Measurements from ENCODE around the gene ANKRA2. TPM values are rescaled to one million over a fixed set of nuclear protein-coding genes. Genes with fewer than 3 reads are reported as not detected.

ANKRA2 gene
- total RNA-seq (2012; rRNA removed) (10.8 and 11.7 TPM in 2 replicates), polyA plus RNA-seq (2012; rRNA removed) (11.7 and 12.5 TPM in 2 replicates), Bru-seq, nascent RNA (percentile 57 among the genes with signal in this experiment), BruChase-seq, experiment 1, labeled RNA remaining after a 6-hour chase (percentile 65 among the genes with signal in this experiment), BruChase-seq, experiment 2, labeled RNA remaining after a 2-hour chase (percentile 65 among the genes with signal in this experiment)
- 5.8 and 5.9 TPM in 2 replicates for polyA plus RNA-seq (2012; cell fraction: cytosol; rRNA removed)
- polyA plus RNA-seq (2012; cell fraction: nucleus; rRNA removed; ENCODE audit: low replicate concordance) = 9.0 and 29.1 TPM in 2 replicates
- long read RNA-seq, transcript ANKRA2-201 (9 exons, 2,063 nt) = major isoform, 22 of 34 reads
- long read RNA-seq, partial matches to known transcripts = 2 of 34 reads
- long read RNA-seq, other reads (novel, unspliced or antisense) = 9 of 34 reads

DNA sequence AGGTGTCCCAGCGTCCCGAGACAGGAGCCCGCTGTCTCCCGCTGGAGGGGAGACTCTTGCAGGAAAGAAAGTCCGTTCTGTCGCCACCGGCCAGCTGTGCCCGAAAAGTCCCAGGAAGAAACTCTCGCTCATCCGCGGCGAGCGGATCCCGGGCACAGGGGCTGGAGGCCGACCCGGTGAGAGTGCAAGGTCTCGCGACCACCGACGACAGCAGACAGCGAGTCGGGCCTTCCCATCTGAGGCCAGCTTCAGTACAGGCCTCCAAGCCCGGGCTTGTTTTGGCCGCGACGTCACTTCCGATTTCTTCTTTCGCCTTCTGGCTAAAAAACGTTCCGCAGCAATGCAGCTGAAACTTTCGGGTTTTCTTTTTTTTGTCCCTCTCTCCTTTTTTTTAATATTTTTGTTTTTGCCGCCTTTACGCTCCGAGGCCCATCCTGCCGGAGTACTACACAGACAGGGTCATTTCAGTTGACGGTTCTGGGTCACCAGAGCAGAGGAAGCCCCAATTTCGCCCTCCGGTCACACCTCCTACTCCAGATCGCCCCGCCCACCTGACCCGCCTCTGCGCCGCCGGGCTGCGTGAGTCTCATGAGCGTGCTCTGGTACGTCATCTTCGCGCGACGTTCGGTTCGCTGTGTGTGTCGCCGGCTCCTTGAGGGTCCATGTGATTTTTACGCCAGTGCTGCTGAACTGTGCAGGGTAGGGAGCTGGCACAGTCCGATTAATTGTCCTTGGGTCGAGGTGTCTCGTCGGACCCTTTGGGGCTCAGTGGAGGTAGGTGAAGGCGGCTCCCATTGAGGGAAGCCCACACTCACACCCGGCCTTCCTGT is at the start of gene ANKRA2, which contains the start of gene UTP15:
ANKRA2 (minus strand) TSS at position 501 of the 830 bp plus-strand sequence. CDS start 2,758 bp downstream, outside the sequence.
UTP15 (plus strand) TSS at position 605 of the 830 bp plus-strand sequence. CDS start 1,602 bp downstream, outside the sequence.
- H3K79me1 ChIP-seq (ENCODE audit: low read depth in 1 of 2, low read length in 2 of 2) = peaks cover 18 to 34% of the 10 kb centered on the region in 2 experiments
- TF ChIP-seq SMC3 (IDR thresholded peaks at IDR 0.05; ENCODE audit: low read depth, low read length) (no peak), USF2 (IDR thresholded peaks at IDR 0.05; ENCODE audit: low read depth, low read length) (peak; percentile 87), POLR2A (IDR thresholded peaks at IDR 0.05; ENCODE audit: low read depth, low read length) (peak; percentile 69; the same call in 1 of the 2 replicates), BHLHE40 (IDR thresholded peaks at IDR 0.05; ENCODE audit: low read depth, low read length) (peak; percentile 70), RAD21 (IDR thresholded peaks at IDR 0.05; ENCODE audit: low read length) (no peak), NFE2L2 (IDR thresholded peaks at IDR 0.05; ENCODE audit: low read depth, low read length) (no peak), MAFK (IDR thresholded peaks at IDR 0.05; ENCODE audit: low read depth, low read length) (no peak), MXI1 (IDR thresholded peaks at IDR 0.05; ENCODE audit: borderline replicate concordance, low read depth, low read length) (peak; percentile 99), MAZ (IDR thresholded peaks at IDR 0.05; ENCODE audit: borderline replicate concordance, low read depth, low read length) (peak; percentile 68; the same call in 1 of the 2 replicates)
- H3K4me2 ChIP-seq (ENCODE audit: low read depth, low read length) = peak within 1 kb of the TSS; percentile 100
- peak within 1 kb of the TSS; percentile 92 for H3K9ac ChIP-seq (ENCODE audit: low read depth, low read length)
- H3K23ac ChIP-seq (ENCODE audit: low read depth, low read length) = peak within 1 kb of the TSS; percentile 37; the same call in 1 of the 2 replicates
- peak within 1 kb of the TSS; percentile 84 for H3K4me3 ChIP-seq (ENCODE audit: insufficient read depth, low read depth, low read length)
- peak within 1 kb of the TSS; percentile 30 for H3K18ac ChIP-seq (ENCODE audit: low read depth, low read length)
- peak within 1 kb of the TSS; percentile 26; the same call in 1 of the 2 replicates for H2BK120ac ChIP-seq (ENCODE audit: low read depth, low read length)
- ATAC-seq (ENCODE audit: low read depth) (peak; percentile 99), DNase-seq (peak; percentile 98)
- H2AK9ac ChIP-seq (replicated peaks; ENCODE audit: low read depth, low read length, poor library complexity) = peak within 1 kb of the TSS; percentile 84
- in situ Hi-C loops (cut with MboI; ENCODE audit: low sequenced_read_pairs) (no loop called here), intact Hi-C loops (cut with micrococcal nuclease) (loop anchor here (1.0 kb wide), 1 partner anchor 46 kb away; no protein-coding TSS in a partner anchor), dilution Hi-C loops (cut with HindIII; ENCODE audit: low sequenced_read_pairs, unreplicated experiment) (no loop called here)
- no peaks in the 10 kb centered on the region for H3K27me3 ChIP-seq (ENCODE audit: control insufficient read depth, insufficient read depth, low read length)
- peak within 1 kb of the TSS; percentile 51; the same call in 1 of the 2 replicates for H4K91ac ChIP-seq (ENCODE audit: insufficient read depth, low read depth, low read length)
- no peaks in the 10 kb centered on the region for H4K20me1 ChIP-seq (ENCODE audit: insufficient read depth, low read length)
- peak within 1 kb of the TSS; percentile 75 for H2BK5ac ChIP-seq (ENCODE audit: low read depth, low read length, poor library complexity, severe bottlenecking)
- no peak within 1 kb of the TSS for H2BK20ac ChIP-seq (ENCODE audit: low read depth, low read length)
- peak within 1 kb of the TSS; percentile 80 for H3K27ac ChIP-seq (ENCODE audit: insufficient read depth, low read length)
- H4K8ac ChIP-seq (ENCODE audit: low read depth in 2 of 2, low read length in 2 of 2) = peak within 1 kb of the TSS; percentile 45 to 95
- no peaks in the 10 kb centered on the region for H3K9me3 ChIP-seq (ENCODE audit: control insufficient read depth, insufficient read depth, low read length)
- H3K4me1 ChIP-seq (ENCODE audit: control insufficient read depth, insufficient read depth, low read length) = no peaks in the 10 kb centered on the region
- peak within 1 kb of the TSS; percentile 92 for H2AFZ ChIP-seq (replicated peaks; ENCODE audit: low read length, poor library complexity)
- H3K14ac ChIP-seq (replicated peaks; ENCODE audit: low read depth, low read length) = peak within 1 kb of the TSS; percentile 77
- ChIA-PET POLR2A (ENCODE audit: unreplicated experiment) (interaction anchor here (0.6 kb wide), 1 partner anchor 475 kb away, joined by 3 read pairs; no protein-coding TSS in a partner anchor), CTCF (interaction anchor here (0.6 to 0.7 kb wide), 3 partner anchors 11 to 447 kb away, joined by 3 to 4 read pairs (median 3); no protein-coding TSS in a partner anchor)
- peak within 1 kb of the TSS; percentile 53; the same call in 1 of the 3 replicates for H2BK15ac ChIP-seq (ENCODE audit: low read depth, low read length)
- H2AK5ac ChIP-seq (ENCODE audit: low read depth, low read length) = peak within 1 kb of the TSS; percentile 33; the same call in 1 of the 2 replicates
- H3K36me3 ChIP-seq (ENCODE audit: control insufficient read depth, insufficient read depth, low read length) = peaks cover 4% of the 10 kb centered on the region
- H3K9me1 ChIP-seq (ENCODE audit: insufficient read depth, low read length) = no peaks in the 10 kb centered on the region
- TSS peak; percentile 68 for BruUV-seq (replicated peaks)
- H3K56ac ChIP-seq (ENCODE audit: extremely low read depth, insufficient read depth, low read length) = peak within 1 kb of the TSS; percentile 78
- peak within 1 kb of the TSS; percentile 79 for H4K5ac ChIP-seq (ENCODE audit: low read depth, low read length)
- 1% methylated on average over 27 of the region's 62 CpGs; no CpG with 5 or more reads in 1 of the 2 experiments for WGBS, 2 experiments (ENCODE audit: extremely low coverage in 2 of 2, insufficient read length in 1 of 2)
- peak within 1 kb of the TSS; percentile 76 for H3K4ac ChIP-seq (ENCODE audit: low read depth, low read length)
